Measurements from ENCODE around the gene ADGRG6.
"Not testable (repeated sequence)": the region's sequence is repeated elsewhere in the genome, so short reads cannot be mapped to it uniquely, and the experiment has no call there.

The ADGRG6 gene

GRCh38 chr6:142342986-142343385 is 41.2 kb downstream of the ADGRG6 start:
- H3K4me1 ChIP-seq (ENCODE audit: control insufficient read depth, insufficient read depth, low read length) = no peaks in the 10 kb centered on the region
- POLR2A ChIA-PET = no interaction called here
- H3K4me3 ChIP-seq (ENCODE audit: low read depth, low read length) = no peak overlapping the region
- no peak for TF ChIP-seq BCL11B (tag by site-specific recombination; IDR thresholded peaks at IDR 0.05; ENCODE audit: low read depth)
- TF ChIP-seq, protein P1, sequence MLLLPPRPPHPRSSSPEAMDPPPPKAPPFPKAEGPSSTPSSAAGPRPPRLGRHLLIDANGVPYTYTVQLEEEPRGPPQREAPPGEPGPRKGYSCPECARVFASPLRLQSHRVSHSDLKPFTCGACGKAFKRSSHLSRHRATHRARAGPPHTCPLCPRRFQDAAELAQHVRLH (tag by site-specific recombination; IDR thresholded peaks at IDR 0.05) = no peak
- TF ChIP-seq ZNF157 (tag by site-specific recombination; IDR thresholded peaks at IDR 0.05) = no peak
- no peak for TF ChIP-seq KLF1 (tag by site-specific recombination; IDR thresholded peaks at IDR 0.05)
- no peak for TF ChIP-seq MEIS1 (CRISPR knock-in tag; IDR thresholded peaks at IDR 0.05; ENCODE audit: borderline replicate concordance)
- no peak for TF ChIP-seq ZNF510 (tag by site-specific recombination; IDR thresholded peaks at IDR 0.05; ENCODE audit: insufficient replicate concordance)
- TF ChIP-seq ZNF830 (tag by site-specific recombination; IDR thresholded peaks at IDR 0.05; ENCODE audit: low read depth) = no peak
- TF ChIP-seq ZNF184 (tag by site-specific recombination; IDR thresholded peaks at IDR 0.05) = no peak
- TF ChIP-seq, protein P2, sequence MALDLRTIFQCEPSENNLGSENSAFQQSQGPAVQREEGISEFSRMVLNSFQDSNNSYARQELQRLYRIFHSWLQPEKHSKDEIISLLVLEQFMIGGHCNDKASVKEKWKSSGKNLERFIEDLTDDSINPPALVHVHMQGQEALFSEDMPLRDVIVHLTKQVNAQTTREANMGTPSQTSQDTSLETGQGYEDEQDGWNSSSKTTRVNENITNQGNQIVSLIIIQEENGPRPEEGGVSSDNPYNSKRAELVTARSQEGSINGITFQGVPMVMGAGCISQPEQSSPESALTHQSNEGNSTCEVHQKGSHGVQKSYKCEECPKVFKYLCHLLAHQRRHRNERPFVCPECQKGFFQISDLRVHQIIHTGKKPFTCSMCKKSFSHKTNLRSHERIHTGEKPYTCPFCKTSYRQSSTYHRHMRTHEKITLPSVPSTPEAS (tag by site-specific recombination; IDR thresholded peaks at IDR 0.05) = no peak
- no peak for TF ChIP-seq ZNF776 (tag by site-specific recombination; IDR thresholded peaks at IDR 0.05; ENCODE audit: borderline replicate concordance)
- TF ChIP-seq ZNF521 (tag by site-specific recombination; IDR thresholded peaks at IDR 0.05) = no peak
- no peak for TF ChIP-seq ZNF391 (tag by site-specific recombination; IDR thresholded peaks at IDR 0.05; ENCODE audit: borderline replicate concordance, low read depth)
- H3K27ac ChIP-seq (ENCODE audit: extremely low read depth, low read depth, low read length) = no peak overlapping the region
- CTCF ChIA-PET = interaction anchor here (1.3 kb wide), 1 partner anchor 134 kb away, joined by 4 read pairs; no protein-coding TSS in a partner anchor
- no peaks in the 10 kb centered on the region for H3K9me3 ChIP-seq (ENCODE audit: control insufficient read depth, insufficient read depth, low read depth, low read length)
- no peaks in the 10 kb centered on the region for H3K36me3 ChIP-seq (ENCODE audit: control insufficient read depth in 2 of 2, insufficient read depth in 1 of 2, low read length in 2 of 2)

GRCh38 chr6:142343938-142344337 is 42.1 kb downstream of the ADGRG6 start:
- ChIA-PET POLR2A (no interaction called here), CTCF (interaction anchor here (0.6 to 0.7 kb wide), 2 partner anchors 13 to 170 kb away, joined by 4 to 5 read pairs; no protein-coding TSS in a partner anchor)
- Histone ChIP-seq H3K36me3 (ENCODE audit: control insufficient read depth in 2 of 2, insufficient read depth in 1 of 2, low read length in 2 of 2) (no peaks in the 10 kb centered on the region), H3K4me3 (ENCODE audit: low read depth, low read length) (no peak overlapping the region), H3K27ac (ENCODE audit: extremely low read depth, low read depth, low read length) (no peak overlapping the region), H3K4me1 (ENCODE audit: control insufficient read depth, insufficient read depth, low read length) (no peaks in the 10 kb centered on the region), H3K9me3 (ENCODE audit: control insufficient read depth, insufficient read depth, low read depth, low read length) (no peaks in the 10 kb centered on the region)
- TF ChIP-seq ZNF544 (tag by site-specific recombination; IDR thresholded peaks at IDR 0.05) = no peak
- TF ChIP-seq, protein P2 (tag by site-specific recombination; IDR thresholded peaks at IDR 0.05) = no peak
- TF ChIP-seq, protein P1 (tag by site-specific recombination; IDR thresholded peaks at IDR 0.05) = no peak
- no peak for TF ChIP-seq ZNF658 (tag by site-specific recombination; IDR thresholded peaks at IDR 0.05)
- TF ChIP-seq IKZF3 (tag by site-specific recombination; IDR thresholded peaks at IDR 0.05) = no peak

GRCh38 chr6:142345261-142345660 is 43.5 kb downstream of the ADGRG6 start:
- ChIA-PET POLR2A (no interaction called here), CTCF (interaction anchor here (0.6 to 1.0 kb wide), 2 partner anchors 11 to 12 kb away, joined by 3 read pairs; no protein-coding TSS in a partner anchor)
- no peaks in the 10 kb centered on the region for H3K36me3 ChIP-seq (ENCODE audit: control insufficient read depth in 2 of 2, insufficient read depth in 1 of 2, low read length in 2 of 2)
- no peaks in the 10 kb centered on the region for H3K4me1 ChIP-seq (ENCODE audit: control insufficient read depth, insufficient read depth, low read length)
- H3K9me3 ChIP-seq (ENCODE audit: control insufficient read depth, insufficient read depth, low read depth, low read length) = no peaks in the 10 kb centered on the region
- H3K4me3 ChIP-seq (ENCODE audit: low read depth, low read length) = no peak overlapping the region
- no peak overlapping the region for H3K27ac ChIP-seq (ENCODE audit: extremely low read depth, low read depth, low read length)
- TF ChIP-seq, protein P1 (tag by site-specific recombination; IDR thresholded peaks at IDR 0.05) = no peak
- TF ChIP-seq ZSCAN30 (tag by site-specific recombination; IDR thresholded peaks at IDR 0.05) (no peak), ZNF645 (tag by site-specific recombination; IDR thresholded peaks at IDR 0.05) (no peak), ZNF354C (tag by site-specific recombination; IDR thresholded peaks at IDR 0.05; ENCODE audit: borderline replicate concordance, low read depth) (no peak), ZSCAN5A (tag by site-specific recombination; IDR thresholded peaks at IDR 0.05) (no peak)

DNA sequence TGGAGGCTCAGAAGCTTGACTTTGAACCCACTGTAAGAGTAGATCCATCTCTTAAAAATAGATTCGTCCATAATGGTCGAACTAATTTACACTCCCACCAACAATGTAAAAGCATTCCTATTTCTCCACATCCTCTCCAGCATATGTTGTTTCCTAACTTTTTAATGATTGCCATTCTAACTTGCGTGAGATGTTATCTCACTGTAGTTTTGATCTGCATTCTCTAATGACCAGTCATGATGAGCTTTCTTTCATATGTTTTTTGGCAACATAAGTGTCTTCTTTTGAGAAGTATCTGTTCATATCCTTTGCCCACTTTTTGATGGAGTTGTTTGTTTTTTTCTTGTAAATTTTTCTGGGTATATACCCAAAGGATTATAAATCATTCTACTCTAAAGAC is 44.4 kb downstream of the ADGRG6 start:
- H3K9me3 ChIP-seq (ENCODE audit: control insufficient read depth, insufficient read depth, low read depth, low read length); H3K36me3 ChIP-seq (ENCODE audit: control insufficient read depth in 2 of 2, insufficient read depth in 1 of 2, low read length in 2 of 2); H3K27ac ChIP-seq (ENCODE audit: extremely low read depth, low read depth, low read length); H3K4me3 ChIP-seq (ENCODE audit: low read depth, low read length); POLR2A ChIA-PET; H3K4me1 ChIP-seq (ENCODE audit: control insufficient read depth, insufficient read depth, low read length): not testable (repeated sequence)
- CTCF ChIA-PET = interaction anchor here (1.0 kb wide), 2 partner anchors 10 to 13 kb away, joined by 3 read pairs; no protein-coding TSS in a partner anchor
